Measurements from ENCODE around the gene OTUD7B. TPM values are rescaled to one million over a fixed set of nuclear protein-coding genes. Genes with fewer than 3 reads are reported as not detected.
A peak's percentile ranks its signal among the peaks of the same experiment; 100 is the strongest.

The OTUD7B gene
- total and polyA plus RNA-seq, 2 of the 8 experiments (the other 6 are each of a cell fraction or from before 2014, with no cell fraction given): 4.2 to 21.5 TPM

DNA sequence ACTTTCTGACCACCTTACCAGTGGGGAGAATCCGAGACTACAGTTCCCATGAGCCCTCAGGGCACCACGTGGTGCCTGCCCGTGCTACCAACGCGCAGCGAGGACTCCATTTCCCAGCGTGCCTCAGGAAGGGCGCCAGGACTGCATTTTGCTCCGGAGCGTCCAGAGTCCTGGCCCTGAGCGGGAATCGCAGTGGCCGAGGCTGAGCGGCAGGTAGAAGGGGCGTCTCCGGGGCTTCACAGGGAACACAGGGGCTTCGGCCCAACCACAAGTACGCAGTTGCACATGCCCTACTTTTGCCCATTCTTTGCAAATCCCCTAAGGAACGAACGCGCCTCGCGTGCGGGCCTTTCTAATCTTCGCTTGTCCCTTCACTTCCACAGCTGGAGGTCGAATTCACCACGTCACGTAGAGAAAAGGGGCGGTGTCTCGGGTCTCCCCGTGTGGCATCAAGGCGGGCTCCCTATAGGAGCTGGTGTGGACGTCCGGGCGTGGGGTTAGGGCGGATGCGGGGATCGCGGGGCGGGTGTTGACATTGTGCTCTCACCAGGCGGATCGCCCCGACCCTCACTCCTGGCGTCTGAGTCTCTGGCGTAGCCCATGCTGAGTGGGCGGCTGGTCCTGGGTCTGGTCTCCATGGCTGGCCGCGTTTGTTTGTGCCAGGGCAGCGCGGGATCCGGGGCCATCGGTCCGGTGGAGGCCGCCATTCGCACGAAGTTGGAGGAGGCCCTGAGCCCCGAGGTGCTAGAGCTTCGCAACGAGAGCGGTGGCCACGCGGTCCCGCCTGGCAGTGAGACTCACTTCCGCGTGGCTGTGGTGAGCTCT, 110.9 kb downstream of the OTUD7B start, which contains the start of gene BOLA1 (continued):
- TF ChIP-seq, protein P1, sequence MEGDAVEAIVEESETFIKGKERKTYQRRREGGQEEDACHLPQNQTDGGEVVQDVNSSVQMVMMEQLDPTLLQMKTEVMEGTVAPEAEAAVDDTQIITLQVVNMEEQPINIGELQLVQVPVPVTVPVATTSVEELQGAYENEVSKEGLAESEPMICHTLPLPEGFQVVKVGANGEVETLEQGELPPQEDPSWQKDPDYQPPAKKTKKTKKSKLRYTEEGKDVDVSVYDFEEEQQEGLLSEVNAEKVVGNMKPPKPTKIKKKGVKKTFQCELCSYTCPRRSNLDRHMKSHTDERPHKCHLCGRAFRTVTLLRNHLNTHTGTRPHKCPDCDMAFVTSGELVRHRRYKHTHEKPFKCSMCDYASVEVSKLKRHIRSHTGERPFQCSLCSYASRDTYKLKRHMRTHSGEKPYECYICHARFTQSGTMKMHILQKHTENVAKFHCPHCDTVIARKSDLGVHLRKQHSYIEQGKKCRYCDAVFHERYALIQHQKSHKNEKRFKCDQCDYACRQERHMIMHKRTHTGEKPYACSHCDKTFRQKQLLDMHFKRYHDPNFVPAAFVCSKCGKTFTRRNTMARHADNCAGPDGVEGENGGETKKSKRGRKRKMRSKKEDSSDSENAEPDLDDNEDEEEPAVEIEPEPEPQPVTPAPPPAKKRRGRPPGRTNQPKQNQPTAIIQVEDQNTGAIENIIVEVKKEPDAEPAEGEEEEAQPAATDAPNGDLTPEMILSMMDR (IDR thresholded peaks at IDR 0.05; ENCODE audit: control extremely low read depth in 1 of 3, insufficient read depth in 1 of 3, low read depth in 1 of 3, low read length in 3 of 3): no peak
- TF ChIP-seq, protein P2, sequence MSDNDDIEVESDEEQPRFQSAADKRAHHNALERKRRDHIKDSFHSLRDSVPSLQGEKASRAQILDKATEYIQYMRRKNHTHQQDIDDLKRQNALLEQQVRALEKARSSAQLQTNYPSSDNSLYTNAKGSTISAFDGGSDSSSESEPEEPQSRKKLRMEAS (IDR thresholded peaks at IDR 0.05): peak; percentile 92

Data from H1 (cell line).